GM18858 (cell line): ENCODE data around the gene HPS4.
"Not testable (repeated sequence)": the region's sequence is repeated elsewhere in the genome, so short reads cannot be mapped to it uniquely, and the experiment has no call there.

ENCODE experiments used
- ATAC-seq: cut with Tn5 transposase; IDR thresholded peaks from one replicate; pipeline ENCODE4 v1.9.1; 2021; ENCODE audit not compliant: unreplicated experiment

HPS4 gene

DNA sequence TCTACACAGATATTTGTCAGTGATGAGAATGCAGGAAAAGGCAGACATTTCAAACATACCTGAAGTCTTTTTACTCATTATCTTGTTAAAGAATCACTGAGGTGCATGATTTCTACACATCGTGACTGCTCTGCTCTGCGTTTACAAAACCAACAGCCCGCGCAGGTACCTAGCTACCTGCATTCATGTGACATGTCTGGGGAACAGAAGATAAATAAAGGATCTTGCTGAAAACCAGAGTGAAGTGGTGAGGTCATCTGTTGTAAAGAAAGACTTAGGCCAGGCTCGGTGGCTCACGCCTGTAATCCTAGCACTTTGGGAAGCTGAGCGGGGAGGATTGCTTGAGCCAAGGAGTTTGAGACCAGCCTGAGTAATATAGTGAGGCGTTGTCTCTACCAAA lies 38.8 kb downstream of the HPS4 start:
- ATAC-seq, result no peak

DNA sequence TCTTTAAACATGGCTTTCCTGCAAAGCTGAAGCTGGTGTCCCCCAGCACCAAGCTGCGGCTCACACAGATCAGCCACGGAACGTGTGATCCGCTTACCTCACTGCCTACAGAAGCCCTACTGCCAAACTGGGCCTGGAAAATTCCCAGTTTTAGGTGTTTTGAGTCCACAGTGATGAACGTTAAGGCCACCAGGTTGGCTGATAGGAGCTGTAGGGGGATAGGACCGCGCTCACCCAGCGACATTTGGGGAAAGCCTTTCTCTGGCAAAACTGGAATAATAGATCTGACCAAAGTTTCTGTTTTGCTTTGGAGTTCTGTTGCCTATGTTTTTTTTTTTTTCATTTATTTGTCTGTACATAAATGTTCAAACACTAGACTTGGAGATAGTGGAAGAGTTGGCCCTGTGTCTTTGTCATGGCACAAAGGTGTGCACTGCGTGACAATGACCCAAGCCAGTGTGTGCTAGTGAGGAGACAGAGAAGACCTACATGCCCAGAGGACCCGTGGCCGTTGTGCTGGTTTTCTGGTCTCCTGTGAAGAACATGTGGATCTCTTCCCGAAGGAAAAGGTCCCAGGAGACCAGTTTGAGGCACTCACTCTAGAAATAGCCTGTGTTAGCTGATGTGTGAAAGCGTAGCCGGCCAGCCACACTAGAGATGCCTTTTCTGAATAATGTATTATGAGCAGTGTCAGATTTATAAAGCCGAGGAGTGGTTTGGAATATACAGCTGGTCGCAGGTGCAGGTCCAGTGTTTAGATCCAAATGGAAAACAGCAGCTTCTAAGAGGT lies 39.5 kb downstream of the HPS4 start:
- no peak for ATAC-seq

DNA sequence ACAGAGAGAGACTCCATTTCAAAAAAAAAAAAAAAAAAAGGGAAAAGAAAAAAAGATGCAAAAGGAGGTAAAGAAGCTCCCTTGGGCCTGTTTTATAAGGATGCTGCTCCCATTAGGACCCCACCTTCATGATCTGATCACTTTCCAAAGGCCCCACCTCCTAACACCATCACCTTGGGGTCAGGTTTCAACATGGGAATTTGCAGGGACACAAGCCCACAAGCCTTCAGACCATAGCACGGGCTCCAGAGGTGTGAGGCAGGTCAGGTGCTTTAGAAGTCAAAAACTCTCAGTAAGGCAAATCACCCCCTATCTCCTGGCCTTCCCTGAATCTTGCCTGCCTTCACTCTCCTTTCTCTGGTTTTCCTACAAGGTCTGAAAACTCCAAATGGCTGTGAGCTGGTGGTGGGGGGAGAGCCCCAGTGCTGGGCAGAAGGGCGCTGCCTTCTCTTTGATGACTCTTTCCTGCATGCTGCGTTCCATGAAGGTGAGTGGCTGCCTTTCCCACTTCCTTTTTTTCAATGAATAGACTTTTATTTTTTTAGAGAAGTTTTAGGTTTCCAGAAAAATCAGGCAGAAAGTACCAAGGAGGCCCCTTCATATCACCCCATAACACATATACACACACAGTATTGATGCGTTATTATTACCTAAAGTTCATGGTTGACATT lies 41.4 kb downstream of the HPS4 start:
- no peak for ATAC-seq

DNA sequence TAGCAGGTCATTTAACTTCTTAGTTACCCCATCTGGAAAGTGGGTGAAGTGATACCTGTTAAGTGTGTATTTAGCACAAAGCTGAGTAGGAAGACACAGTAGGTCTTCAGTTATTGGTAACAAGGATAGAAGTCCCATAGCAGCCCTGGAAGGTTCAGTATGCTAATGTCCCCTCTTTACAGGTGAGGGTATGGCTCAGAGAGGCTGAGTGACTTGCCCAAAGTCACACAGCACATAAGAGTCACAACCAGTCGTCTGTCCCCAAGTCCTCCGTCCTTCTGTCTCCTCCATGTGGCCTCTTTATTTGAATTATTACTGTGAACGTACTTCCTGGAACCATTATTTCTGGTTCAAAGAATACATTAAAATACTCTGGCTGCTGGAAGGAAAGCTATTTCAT lies 44.0 kb downstream of the HPS4 start:
- no peak for ATAC-seq

DNA sequence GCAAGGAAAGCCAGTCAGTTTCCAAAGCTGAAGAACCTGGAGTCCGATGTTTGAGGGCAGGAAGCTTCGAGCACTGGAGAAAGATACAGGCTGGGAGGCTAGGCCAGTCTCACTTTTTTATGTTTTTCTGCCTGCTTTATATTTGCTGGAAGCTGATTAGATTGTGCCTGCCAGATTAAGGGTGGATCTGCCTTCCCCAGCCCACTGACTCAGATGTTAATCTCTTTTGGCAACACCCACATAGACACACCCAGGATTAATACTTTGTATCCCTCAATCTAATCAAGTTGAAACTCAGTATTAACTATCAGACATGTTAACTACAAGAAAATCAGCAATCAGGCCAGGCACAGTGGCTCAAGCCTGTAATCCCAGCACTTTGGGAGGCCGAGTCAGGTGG lies 44.8 kb downstream of the HPS4 start:
- ATAC-seq, result not testable (repeated sequence)

DNA sequence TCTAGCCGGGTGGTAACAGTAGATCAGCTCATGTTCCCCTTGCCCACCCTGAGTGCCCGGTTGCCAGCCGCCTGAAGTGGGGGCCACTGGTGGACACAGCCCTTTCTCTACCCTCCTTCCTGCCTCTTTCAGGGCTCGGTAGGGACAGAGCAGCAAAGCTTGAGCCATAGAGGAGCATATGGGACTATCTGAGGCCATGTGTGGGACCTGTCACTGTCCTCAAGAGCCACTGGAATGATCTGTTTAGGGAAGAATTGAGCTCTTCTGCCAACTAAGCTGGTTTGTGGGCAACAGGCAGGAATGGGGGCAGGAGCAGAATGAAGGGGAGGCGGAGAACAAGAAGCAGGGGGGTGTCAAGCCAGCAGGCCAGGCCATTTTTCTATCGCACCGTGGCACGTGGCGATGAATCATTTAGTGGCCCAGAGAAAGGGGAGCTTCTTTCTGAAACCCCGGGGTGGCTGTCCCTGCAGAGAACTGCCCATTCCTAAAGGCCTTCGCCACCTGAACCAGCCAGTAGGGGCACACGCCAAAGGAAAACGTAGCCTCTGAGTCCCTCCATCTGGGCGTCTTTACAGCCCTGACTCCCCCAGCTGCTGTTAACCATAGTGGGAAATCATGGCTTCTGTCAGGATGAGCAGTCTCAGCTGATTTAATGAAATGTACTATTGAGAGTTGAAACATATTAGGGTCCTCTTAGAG lies 45.7 kb downstream of the HPS4 start:
- no peak for ATAC-seq

DNA sequence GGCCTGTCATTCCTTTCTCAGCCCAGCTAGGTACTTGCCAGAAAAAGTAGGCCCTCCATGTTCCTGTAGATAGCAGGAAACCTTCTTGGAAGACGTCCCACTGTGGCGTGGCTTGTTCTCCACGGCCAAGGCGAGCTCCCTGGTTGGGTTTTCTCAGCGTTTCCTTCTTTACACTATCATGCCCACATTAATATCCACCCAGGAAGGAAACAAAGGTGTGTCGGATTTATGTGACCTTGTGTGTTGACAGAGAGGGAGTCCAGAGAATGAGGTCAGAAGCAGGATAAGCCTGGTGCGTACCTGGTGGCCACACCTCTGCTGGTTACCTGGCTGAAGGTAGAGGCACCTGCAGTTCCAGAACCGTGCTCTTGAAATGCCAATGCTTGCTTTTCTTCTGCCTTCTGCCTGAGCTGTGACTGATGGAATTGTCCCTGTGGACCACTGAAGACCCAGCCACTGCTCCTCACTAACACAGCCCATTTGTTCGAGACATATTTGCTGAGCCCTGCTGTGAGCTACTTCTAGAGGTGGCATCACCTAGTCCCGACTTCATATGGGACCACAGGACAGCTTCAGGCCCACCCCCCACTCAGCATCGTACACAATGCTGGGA lies 46.6 kb downstream of the HPS4 start:
- ATAC-seq, result no peak

DNA sequence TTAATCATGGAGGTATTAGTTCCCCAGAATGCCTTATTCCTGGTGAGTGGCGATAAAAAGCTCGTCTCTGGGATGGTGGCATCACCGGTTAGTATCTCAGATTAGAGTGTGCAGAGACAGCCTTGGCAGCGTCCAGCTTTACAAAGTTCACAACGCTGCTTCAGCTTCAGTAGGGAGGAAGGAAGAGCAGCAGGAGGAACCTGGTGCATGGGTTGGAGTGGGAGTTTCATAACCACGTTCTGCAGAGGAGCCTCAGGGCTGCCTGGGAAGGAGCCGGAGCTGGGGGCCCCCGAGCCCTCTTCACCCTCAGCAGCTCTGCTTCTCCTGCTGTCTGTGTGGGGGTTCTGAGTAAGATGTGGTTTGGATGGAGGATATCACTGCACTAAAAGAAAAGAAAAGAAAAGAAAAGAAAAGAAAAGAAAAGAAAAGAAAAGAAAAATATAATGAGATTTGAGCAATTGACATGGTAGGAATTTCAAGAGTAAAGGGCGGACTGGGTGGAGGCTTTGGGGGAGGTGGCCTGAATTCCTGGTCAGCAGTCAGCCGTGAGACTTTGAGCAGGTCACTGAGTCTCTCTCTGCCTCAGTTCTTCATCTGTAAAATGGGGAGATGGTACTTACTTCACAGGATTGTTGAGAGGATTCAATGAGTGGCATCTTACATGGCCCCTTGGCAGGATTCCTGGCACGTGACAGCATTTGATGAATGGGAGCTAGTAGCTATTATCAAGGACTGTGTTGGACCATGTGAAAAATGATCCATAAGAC lies 48.1 kb downstream of the HPS4 start:
- ATAC-seq, result no peak

DNA sequence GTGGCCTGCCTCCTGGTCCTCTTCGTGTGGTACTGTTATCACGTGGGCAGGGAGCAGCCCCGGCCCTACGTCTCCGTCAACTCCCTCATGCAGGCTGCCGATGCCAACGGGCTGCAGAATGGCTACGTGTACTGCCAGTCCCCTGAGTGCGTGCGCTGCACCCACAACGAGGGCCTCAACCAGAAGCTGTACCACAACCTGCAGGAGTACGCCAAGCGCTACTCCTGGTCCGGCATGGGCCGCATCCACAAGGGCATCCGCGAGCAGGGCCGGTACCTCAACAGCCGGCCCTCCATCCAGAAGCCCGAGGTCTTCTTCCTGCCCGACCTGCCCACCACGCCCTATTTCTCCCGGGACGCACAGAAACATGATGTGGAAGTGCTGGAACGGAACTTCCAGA lies 49.8 kb downstream of the HPS4 start:
- no peak for ATAC-seq

DNA sequence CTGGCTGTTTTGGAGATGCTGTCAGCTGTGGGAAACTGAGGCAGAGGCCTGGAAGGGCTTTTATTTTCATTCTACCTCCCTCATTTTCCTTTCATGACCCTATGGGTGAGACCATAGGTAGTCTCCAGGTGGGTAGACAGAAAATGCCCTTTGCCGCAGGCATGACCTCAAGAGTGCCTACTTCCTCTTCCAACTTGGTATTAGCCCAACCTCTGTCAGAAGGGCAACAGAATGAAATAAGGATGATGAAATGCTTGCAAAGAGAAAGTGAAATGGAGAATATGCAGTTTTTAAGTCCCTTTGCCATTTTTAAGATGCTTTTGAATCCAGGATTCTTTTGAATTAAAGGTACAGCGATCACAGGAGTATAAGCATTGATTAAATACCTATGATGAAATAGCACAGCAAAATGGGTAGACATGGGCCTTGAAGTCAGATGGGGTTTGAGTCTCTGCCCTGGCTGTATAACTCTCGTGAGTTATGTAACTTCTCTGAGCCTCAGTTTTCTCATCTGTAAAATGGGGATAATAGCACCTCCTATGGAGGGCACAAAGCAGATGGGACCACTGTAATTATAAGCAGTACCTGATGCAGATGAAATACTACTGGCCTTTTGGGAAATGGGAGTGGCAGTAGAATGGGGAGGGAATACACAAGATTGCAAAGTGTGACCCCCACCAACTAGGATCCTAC lies 50.8 kb downstream of the HPS4 start:
- no peak for ATAC-seq

DNA sequence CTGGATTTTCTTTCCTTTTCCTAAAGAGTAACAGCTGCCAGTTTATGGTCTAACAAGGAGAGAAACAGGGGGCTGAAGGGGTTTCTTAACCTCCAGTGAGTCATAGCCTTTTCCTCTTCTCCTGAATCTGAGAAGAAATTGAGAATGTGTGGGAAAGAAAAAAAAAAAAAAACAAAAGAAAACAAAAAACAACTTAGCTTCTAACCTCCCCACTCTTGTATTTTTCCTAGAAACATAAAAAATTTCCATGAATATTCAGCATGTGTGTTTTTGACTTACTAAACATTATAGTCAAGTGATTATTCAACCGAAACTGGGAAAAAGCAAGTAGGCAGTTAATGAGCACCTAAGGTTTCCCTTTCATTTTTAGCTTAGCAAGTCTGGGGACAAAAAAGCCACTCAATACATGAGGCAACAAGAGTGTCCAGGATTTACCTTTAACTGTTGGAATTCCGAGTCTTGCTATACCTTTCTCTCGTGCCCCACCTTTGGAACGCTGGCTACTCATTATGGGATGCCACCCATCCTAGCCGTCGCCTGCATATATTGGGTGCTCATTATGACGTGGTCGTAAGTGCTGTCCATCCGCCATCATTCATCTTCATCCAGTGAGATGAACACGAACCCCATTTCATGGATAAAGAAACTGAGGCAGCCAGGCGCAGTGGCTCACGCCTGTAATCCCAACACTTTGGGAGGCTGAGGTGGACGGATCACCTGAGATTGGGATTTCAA lies 52.2 kb downstream of the HPS4 start:
- ATAC-seq, result no peak

DNA sequence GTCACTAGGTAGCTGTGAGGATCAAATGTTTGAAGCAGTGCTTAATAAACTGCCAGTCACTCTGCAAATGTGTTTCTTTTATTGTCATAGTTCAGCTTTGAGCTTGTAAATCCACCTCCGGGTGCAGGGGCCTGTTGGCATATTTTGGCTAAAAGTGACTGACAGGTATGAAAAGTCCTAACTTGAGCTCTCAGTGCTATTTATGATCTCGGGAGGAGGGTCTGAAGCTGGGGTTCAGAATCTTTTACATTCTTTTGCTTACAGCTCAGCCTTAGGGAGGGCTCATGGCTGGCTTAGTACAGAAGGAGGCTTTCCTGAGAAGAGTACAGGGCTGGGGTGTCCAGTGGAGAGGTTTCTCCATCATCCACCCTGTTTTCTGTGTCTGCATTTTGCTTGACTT lies 53.0 kb downstream of the HPS4 start:
- ATAC-seq, result no peak

DNA sequence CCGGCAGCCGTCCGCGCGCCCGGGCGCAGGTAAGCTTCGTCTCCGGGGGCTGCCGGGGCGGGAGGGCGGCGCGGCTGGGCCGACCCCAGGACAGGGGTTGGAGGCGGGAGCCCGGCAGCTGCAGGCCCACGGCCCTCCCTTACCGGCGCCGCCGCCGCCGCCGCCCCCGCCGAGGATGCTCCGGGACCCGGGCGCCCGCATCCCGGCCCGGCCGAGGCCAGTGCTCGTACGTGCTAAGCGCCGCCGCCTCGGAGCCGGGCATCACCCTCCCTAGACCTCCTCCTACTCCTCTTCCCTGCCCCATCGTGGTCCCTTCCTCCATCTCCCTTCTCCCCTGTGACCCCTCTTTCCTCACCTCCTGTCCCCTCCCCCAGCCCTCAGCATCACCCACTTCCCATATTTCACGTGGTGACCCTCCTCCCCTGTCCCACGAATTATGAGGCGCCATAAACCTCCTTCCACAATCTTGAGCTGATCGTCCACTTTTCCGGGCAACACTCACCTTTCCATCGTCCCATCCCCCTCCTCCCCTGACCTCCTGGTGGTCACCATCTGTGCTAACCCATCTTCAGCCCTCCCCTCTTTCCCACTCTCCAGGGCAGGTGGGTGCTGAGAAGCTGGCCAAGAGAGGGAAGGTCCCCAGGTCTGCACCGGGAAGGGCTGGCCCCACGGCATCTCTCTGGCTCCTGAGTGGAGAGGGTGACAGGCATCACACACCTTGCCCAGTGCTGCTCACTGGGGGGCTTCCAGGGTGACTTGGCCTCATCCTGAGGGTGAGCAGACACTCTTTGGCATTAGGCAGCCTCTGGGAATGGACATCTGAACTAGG lies 53.9 kb downstream of the HPS4 start:
- ATAC-seq, result no peak

DNA sequence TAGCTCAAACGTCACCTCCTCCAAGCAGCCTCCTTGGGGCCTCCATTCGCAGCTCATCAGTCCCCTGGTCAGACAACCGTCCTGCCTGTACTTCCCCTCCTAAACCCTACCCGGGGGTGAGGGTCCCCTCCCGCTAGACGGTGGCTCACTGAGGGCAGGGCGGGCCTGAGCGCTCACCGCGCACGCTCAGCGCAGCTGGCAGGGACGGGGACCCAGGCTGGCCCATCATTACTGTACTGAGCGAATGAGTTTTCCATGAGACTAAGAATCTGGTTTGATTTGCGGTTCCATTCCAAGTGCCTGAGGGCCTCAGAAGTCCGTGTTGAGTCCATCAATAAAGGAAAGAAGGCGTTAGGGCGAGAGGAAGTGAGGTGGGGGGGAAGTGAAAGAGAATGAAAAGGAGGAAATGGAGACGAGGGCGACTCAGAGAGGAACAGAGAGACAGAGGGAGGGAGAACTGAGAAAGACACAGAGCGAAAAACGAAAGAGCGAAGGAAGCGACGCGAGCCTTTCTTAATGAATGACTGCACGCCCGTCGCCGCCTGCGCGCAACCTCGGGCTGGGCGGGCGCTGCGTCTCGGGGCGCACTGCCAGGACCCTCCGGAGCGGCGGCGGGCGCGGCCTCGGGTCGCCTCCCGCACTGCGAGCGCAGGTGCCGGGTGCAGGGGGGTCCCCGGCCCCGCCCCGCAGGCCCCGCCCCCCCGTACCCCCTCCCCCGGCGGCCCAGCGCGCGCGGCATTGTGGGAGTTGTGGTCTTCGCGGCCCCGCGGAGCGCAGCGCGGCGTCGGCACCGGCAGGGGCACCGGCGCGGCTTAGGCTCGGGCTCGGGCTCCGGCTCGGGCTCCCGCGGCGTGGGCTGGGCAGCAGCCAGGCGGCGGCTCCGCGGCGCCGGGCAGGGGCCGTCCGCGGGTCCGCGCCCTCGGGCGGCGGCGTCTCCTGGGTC lies 54.8 kb downstream of the HPS4 start, which contains the start of gene ASPHD2:
Gene ASPHD2, plus strand, starts transcription at position 746 of the 943 bp plus-strand sequence. CDS start 4,356 bp downstream, outside the sequence.
- ATAC-seq, result peak; percentile 53

DNA sequence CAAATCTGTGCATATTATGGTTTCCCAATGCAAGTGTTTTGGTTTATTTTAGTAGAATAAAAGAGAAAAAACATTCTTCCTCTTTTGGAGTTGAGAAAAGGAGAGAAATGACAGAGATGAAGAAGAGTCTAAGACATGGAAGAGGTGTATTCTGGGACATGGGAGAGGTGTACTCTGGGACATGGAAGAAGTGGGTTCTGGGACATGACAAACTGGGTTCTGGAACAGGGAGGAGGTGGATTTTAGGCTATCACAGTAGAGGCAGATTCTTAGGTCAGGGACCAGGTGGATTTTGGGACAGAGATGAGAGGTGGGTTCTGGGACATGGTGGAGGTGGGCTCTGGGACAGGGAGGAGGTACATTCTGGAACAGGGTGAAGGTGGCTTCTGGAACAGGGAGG lies 56.7 kb downstream of the HPS4 start:
- ATAC-seq, result no peak

DNA sequence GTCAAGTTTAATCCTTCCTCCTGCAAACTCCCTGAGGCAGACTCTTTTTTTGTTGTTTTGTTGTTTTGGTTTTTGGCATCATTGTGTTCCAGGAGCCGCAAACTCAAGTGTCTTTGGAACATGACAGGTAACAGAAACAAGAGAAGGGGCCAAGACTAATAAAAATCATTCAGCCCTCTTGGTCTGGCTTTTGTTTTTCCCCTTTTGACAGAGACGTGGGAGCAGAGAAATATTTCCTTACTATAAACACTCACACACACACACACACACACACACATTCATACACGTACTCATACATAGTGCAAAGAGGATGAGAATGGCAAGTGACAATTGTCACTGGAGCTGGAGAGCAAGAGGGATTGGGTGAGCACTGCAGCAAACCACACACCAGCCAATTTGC lies 65.0 kb downstream of the HPS4 start:
- no peak for ATAC-seq

DNA sequence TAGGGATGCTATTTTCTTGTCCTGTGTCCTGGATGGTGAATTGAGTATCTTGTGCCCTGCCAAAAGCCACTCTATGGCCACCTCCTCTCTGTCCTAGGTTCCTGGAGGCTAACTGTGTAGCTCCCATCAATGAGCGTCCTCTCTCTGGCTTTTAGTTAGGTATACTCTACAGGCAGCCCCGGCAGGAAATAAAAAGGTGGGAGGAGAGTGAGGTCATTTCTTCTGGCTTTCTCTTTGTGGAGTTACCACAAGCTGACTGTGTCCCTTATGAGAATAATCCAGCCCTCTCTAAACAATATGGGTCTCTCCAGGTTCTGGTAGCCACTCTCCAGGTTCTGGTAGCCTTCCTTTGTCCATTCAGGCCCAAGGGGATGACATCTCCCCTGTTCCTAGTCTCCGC lies 66.2 kb downstream of the HPS4 start:
- no peak for ATAC-seq
